Measurements from ENCODE around the gene TMEM45A. TPM values are rescaled to one million over a fixed set of nuclear protein-coding genes. Genes with fewer than 3 reads are reported as not detected.

The TMEM45A gene
- total RNA-seq, 2 experiments from 2014 or later = 1.1 to 1.3 TPM

Other genes starting within 250 kb of the TMEM45A start
- gene TBC1D23, start 231.6 kb upstream of the TMEM45A start, total RNA-seq = 10 to 100 TPM; 26.5 to 29.3 TPM
- gene NIT2, start 157.9 kb upstream of the TMEM45A start, total RNA-seq = 10 to 100 TPM; 36.8 to 38.8 TPM
- gene TOMM70, start 91.5 kb upstream of the TMEM45A start, total RNA-seq = 10 to 100 TPM; 37.4 to 38.8 TPM
- gene LNP1, start 91.1 kb upstream of the TMEM45A start, total RNA-seq = 1 to 10 TPM; 1.9 to 2.4 TPM
- not detected for gene ADGRG7, start 117.0 kb downstream of the TMEM45A start, total RNA-seq
- 10 to 100 TPM; 56.4 to 56.5 TPM for gene TFG, start 216.9 kb downstream of the TMEM45A start, total RNA-seq

All from activated CD4-positive, alpha-beta memory T cell treated with anti-CD3 and anti-CD28 coated beads, Interleukin-2, amount 10 ng/mL, durations not matched to agents 7 days and 5 days (primary cell).